Uterine smooth muscle cell (primary cell): Measurements from ENCODE around the gene KRTAP1-5. TPM values are rescaled to one million over a fixed set of nuclear protein-coding genes. Genes with fewer than 3 reads are reported as not detected.

ENCODE experiments used
- total RNA-seq: library from RNA; depleted of rRNA; stranded (reverse); fragments of >200 nt; gene quantifications from 2 replicates; pipeline ENCODE4 v1.2.3, GENCODE V29; 2014

KRTAP1-5 gene, protein sequence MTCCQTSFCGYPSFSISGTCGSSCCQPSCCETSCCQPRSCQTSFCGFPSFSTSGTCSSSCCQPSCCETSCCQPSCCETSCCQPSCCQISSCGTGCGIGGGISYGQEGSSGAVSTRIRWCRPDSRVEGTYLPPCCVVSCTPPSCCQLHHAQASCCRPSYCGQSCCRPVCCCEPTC
- 32.6 and 54.1 TPM in 2 replicates for total RNA-seq

GRCh38 chr17:41026715-41027471 is at the start of gene KRTAP1-5:
Gene KRTAP1-5, minus strand, starts transcription at chr17:41027208. Its CDS starts 53 bp downstream, at chr17:41027155.

DNA sequence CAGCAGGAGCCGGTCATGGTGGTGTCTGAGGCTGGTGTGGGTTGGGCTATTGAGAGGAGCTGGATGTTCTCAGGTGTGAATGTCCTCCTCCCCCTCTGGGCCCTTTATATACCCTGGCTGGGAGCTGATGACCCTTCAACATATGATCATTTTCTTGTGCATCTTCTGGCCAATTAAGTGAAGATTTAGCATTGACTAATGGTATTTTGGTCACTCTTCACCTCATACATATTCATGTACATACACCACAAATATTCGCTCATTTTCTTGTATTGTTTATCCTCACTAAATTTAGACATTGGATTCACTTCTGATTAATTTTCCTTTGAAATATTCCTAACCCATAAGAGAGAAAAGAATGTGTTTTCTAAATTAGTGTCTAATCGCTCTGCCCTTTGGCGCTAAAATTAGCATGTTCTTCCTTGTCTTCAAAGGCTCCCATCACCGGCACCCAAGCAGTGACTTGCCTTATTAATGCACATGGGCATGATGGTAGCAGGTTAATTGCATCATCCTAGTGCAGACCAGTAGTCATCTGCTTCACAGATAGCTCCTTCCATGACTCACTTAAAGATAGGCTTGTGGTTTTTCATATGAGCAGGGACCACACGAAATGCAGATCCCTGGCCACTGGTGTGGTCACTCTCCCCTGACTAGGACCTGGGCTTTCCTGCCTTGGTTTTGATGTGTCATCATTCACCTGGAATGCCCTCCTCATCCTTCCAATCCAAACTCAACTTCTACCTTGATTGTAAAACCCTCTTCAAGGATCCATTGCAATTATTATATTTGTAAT is 39.0 kb upstream of the KRTAP1-5 start, which contains the start of gene KRTAP2-4:
Gene KRTAP2-4 (minus strand): TSS at position 51 of the 796 bp plus-strand sequence. CDS start 34 bp downstream, at position 17.

DNA sequence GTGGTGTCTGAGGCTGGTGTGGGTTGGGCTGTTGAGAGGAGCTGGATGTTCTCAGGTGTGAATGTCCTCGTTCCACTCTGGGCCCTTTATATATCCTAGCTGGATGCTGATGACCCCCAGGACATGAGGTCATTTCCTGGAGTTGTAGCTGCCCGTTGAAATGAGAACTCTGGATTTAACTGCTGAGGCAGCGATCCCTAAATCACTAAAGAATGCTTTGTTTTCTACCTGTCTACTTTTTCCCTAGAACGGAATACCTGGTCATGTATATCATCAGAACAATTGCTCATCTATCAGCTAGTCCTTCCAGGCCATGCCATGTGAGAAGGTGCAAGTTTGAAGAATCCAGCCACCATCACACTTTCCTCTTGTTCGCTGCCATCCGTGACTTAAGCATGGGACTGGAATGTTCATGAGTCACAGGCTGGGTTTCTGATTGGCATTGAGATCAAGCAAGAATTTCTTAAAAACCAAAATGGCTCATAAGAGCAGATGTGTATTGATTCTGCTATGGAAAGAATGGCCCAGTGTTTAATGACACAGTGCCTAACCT is 33.1 kb upstream of the KRTAP1-5 start, which contains the start of gene KRTAP2-3:
Gene KRTAP2-3 (minus strand): TSS at position 63 of the 553 bp plus-strand sequence. CDS start 64 bp downstream, outside the sequence.

GRCh38 chr17:41055130-41055529 is 28.1 kb upstream of the KRTAP1-5 start, which contains the start of gene KRTAP2-2:
Gene KRTAP2-2, minus strand, starts transcription at chr17:41055230. Its CDS starts 19 bp downstream, at chr17:41055211.

GRCh38 chr17:41046735-41047465 is 19.9 kb upstream of the KRTAP1-5 start, which contains the start of gene KRTAP2-1:
Gene KRTAP2-1, minus strand, starts transcription at chr17:41047316. Its CDS starts 49 bp downstream, at chr17:41047267.

GRCh38 chr17:41040783-41041571 is 14.0 kb upstream of the KRTAP1-5 start, which contains the start of gene KRTAP1-1:
Gene KRTAP1-1, minus strand, starts transcription at chr17:41041450. Its CDS starts 53 bp downstream, at chr17:41041397.

GRCh38 chr17:41034346-41034935 is 7.4 kb upstream of the KRTAP1-5 start, which contains the start of gene KRTAP1-3:
Gene KRTAP1-3, minus strand, starts transcription at chr17:41034874. Its CDS starts 53 bp downstream, at chr17:41034821.

DNA sequence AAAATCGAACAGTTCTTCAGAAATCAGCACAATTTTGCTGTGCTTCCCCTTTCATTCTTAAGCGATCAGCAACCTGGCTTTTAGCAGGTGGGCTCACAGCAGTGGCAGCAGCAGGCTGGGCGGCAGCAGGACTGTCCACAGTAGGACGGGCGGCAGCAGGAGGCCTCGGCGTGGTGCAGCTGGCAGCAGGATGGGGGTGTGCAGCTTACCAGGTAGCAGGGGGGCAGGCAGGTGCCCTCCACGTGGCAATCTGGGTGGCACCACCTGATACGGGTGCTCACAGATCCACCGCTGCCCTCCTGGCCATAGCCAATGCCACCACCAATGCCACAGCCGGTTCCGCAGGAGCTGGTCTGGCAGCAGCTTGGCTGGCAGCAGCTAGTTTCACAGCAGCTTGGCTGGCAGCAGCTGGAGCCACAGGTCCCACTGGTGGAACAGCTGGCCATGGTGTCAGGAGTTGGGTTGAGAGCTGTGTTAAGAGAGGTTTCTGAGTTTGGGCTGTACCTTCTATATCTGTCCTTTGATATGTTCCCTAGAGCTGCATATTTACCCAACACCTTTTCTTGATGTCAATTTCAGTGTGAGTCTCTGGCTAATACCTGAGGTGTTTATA is 2.7 kb upstream of the KRTAP1-5 start, which contains the start of gene KRTAP1-4:
Gene KRTAP1-4 (minus strand): TSS at position 563 of the 613 bp plus-strand sequence. CDS start 117 bp downstream, at position 446.

GRCh38 chr17:41008811-41009210 is 18.2 kb downstream of the KRTAP1-5 start, which contains the start of gene KRTAP3-1:
Gene KRTAP3-1, minus strand, starts transcription at chr17:41009128. Its CDS starts 54 bp downstream, at chr17:41009074.

DNA sequence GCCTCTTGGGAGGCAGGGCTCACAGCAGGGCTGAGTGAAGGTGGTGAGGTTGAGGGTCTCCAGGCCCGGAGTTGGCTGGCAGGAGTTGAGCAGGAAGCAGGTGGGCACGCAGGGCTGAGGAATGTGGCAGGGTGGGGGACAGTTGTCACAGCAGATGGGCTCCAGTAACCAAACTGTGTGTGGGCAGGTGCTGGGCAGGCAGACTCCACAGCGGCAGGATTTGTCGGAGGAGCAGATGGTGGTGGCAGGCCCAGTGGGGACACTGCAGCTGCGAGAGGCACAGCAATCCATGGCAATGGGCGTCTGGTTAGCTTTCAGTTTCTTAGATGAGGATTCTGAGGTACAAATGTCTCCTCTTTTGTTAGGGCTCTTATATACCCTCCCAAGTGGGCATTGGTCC is 27.4 kb downstream of the KRTAP1-5 start, which contains the start of gene KRTAP3-2:
Gene KRTAP3-2 (minus strand): TSS at position 344 of the 400 bp plus-strand sequence. CDS start 53 bp downstream, at position 291.

DNA sequence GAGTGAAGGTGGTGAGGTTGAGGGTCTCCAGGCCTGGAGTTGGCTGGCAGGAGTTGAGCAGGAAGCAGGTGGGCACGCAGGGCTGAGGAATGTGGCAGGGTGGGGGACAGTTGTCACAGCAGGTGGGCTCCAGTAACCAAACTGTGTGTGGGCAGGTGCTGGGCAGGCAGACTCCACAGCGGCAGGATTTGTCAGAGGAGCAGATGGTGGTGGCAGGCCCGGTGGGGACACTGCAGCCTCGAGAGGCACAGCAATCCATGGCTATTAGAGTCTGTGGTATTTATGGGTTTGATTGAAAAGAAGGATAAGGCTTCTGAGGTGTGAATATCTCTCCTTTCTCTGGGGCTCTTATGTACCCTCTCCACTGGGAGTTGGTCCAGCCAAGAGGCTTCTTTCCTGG is 33.2 kb downstream of the KRTAP1-5 start, which contains the start of gene KRTAP3-3:
Gene KRTAP3-3 (minus strand): TSS at position 326 of the 400 bp plus-strand sequence. CDS start 67 bp downstream, at position 259.

DNA sequence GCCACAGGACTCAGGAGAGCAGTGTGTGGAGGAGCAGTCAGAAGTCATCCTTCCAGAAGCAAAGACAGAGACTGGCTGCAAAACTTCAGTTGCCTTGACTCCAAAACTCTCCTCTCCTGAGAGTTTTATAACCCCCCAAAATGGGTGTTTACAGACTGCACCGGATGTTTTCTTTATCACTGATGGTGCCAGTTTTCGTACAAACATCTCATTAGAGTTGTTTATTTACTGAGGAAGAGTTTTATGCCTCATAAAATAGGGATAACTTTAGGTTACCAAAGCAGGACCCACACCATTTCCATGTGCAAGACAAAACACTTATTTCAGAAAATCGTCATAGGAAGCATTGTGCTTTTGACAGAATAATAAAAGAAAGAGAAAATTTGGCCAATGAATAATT is 42.8 kb downstream of the KRTAP1-5 start, which contains the start of gene KRT40:
Gene KRT40 (minus strand): TSS at position 101 of the 400 bp plus-strand sequence. CDS start 53 bp downstream, at position 48.

Other genes starting within 250 kb of the KRTAP1-5 start
- not detected in 2 replicates for gene KRT27, start 244.7 kb downstream of the KRTAP1-5 start, total RNA-seq
- gene KRT28, start 227.2 kb downstream of the KRTAP1-5 start, total RNA-seq, result not detected in 2 replicates
- gene KRT10, start 204.6 kb downstream of the KRTAP1-5 start, total RNA-seq, result 2.3 and 4.0 TPM in 2 replicates
- gene KRT12, start 160.0 kb downstream of the KRTAP1-5 start, total RNA-seq, result under 0.01 TPM in 1 of 2 replicates, not detected in the other
- 0.22 TPM in 1 of 2 replicates, not detected in the other for gene KRT20, start 142.0 kb downstream of the KRTAP1-5 start, total RNA-seq
- 0.50 and 0.55 TPM in 2 replicates for gene KRT23, start 89.6 kb downstream of the KRTAP1-5 start, total RNA-seq
- gene KRT39, start 60.3 kb downstream of the KRTAP1-5 start, total RNA-seq, result 0.11 TPM in 1 of 2 replicates, not detected in the other
- gene KRT40, start 42.9 kb downstream of the KRTAP1-5 start, total RNA-seq, result not detected in 2 replicates
- not detected in 2 replicates for gene KRTAP3-3, start 33.0 kb downstream of the KRTAP1-5 start, total RNA-seq
- gene KRTAP3-2, start 27.3 kb downstream of the KRTAP1-5 start, total RNA-seq, result not detected in 2 replicates
- not detected in 2 replicates for gene KRTAP3-1, start 18.1 kb downstream of the KRTAP1-5 start, total RNA-seq
- not detected in 2 replicates for gene KRTAP1-4, start 3.0 kb upstream of the KRTAP1-5 start, total RNA-seq
- not detected in 2 replicates for gene KRTAP1-3, start 7.7 kb upstream of the KRTAP1-5 start, total RNA-seq
- gene KRTAP1-1, start 14.2 kb upstream of the KRTAP1-5 start, total RNA-seq, result 0.55 and 0.87 TPM in 2 replicates
- gene KRTAP2-1, start 20.1 kb upstream of the KRTAP1-5 start, total RNA-seq, result not detected in 2 replicates
- not detected in 2 replicates for gene KRTAP2-2, start 28.0 kb upstream of the KRTAP1-5 start, total RNA-seq
- 0.12 and 1.00 TPM in 2 replicates for gene KRTAP2-3, start 32.9 kb upstream of the KRTAP1-5 start, total RNA-seq
- not detected in 2 replicates for gene KRTAP2-4, start 38.7 kb upstream of the KRTAP1-5 start, total RNA-seq
- gene KRTAP4-7, start 56.9 kb upstream of the KRTAP1-5 start, total RNA-seq, result not detected in 2 replicates
- gene KRTAP4-8, start 70.9 kb upstream of the KRTAP1-5 start, total RNA-seq, result not detected in 2 replicates
- not detected in 2 replicates for gene KRTAP4-16, start 75.0 kb upstream of the KRTAP1-5 start, total RNA-seq
- gene KRTAP4-9, start 78.2 kb upstream of the KRTAP1-5 start, total RNA-seq, result 0.12 TPM in 1 of 2 replicates, not detected in the other
- not detected in 2 replicates for gene KRTAP4-11, start 91.2 kb upstream of the KRTAP1-5 start, total RNA-seq
- not detected in 2 replicates for gene KRTAP4-12, start 97.0 kb upstream of the KRTAP1-5 start, total RNA-seq
- gene KRTAP4-6, start 113.3 kb upstream of the KRTAP1-5 start, total RNA-seq, result not detected in 2 replicates
- not detected in 2 replicates for gene KRTAP4-5, start 122.6 kb upstream of the KRTAP1-5 start, total RNA-seq
- gene KRTAP4-4, start 133.5 kb upstream of the KRTAP1-5 start, total RNA-seq, result not detected in 2 replicates
- gene KRTAP4-3, start 141.0 kb upstream of the KRTAP1-5 start, total RNA-seq, result not detected in 2 replicates
- not detected in 2 replicates for gene KRTAP4-2, start 151.0 kb upstream of the KRTAP1-5 start, total RNA-seq
- 0.11 TPM in 1 of 2 replicates, not detected in the other for gene KRTAP4-1, start 157.7 kb upstream of the KRTAP1-5 start, total RNA-seq
- gene KRTAP9-1, start 162.7 kb upstream of the KRTAP1-5 start, total RNA-seq, result not detected in 2 replicates
- gene KRTAP9-2, start 199.4 kb upstream of the KRTAP1-5 start, total RNA-seq, result not detected in 2 replicates
- not detected in 2 replicates for gene KRTAP9-3, start 205.2 kb upstream of the KRTAP1-5 start, total RNA-seq
- gene KRTAP9-8, start 210.8 kb upstream of the KRTAP1-5 start, total RNA-seq, result not detected in 2 replicates
- not detected in 2 replicates for gene KRTAP9-4, start 222.5 kb upstream of the KRTAP1-5 start, total RNA-seq
- gene KRTAP9-9, start 228.2 kb upstream of the KRTAP1-5 start, total RNA-seq, result not detected in 2 replicates
- gene KRTAP9-6, start 238.2 kb upstream of the KRTAP1-5 start, total RNA-seq, result not detected in 2 replicates
- gene KRTAP9-7, start 248.5 kb upstream of the KRTAP1-5 start, total RNA-seq, result not detected in 2 replicates